IPS-15b (cell line): Measurements from ENCODE around the gene TRUB2.

Experiments used
- H3K27me3 ChIP-seq: one replicate; pipeline ENCODE4 v1.6.1; 2013; ENCODE audit warnings: low read length; ENCODE audit not compliant: control insufficient read depth, insufficient read depth
- H3K36me3 ChIP-seq: one replicate; pipeline ENCODE4 v1.6.1; 2013; ENCODE audit warnings: low read length; ENCODE audit not compliant: control insufficient read depth, insufficient read depth
- H3K4me1 ChIP-seq: one replicate; pipeline ENCODE4 v1.6.1; 2013; ENCODE audit warnings: mild to moderate bottlenecking, low read length; ENCODE audit not compliant: control insufficient read depth, insufficient read depth
- H3K4me3 ChIP-seq: one replicate; pipeline ENCODE4 v1.5.1; 2013; ENCODE audit warnings: low read depth, low read length
- H3K9ac ChIP-seq: one replicate; pipeline ENCODE4 v1.6.1; 2013; ENCODE audit warnings: low read depth, mild to moderate bottlenecking, low read length
- H3K9me3 ChIP-seq: one replicate; pipeline ENCODE4 v1.6.1; 2013; ENCODE audit warnings: mild to moderate bottlenecking, low read length; ENCODE audit not compliant: control insufficient read depth, insufficient read depth

TRUB2 gene

GRCh38 chr9:128316421-128316820 lies 5.8 kb downstream of the TRUB2 start:
- H3K9me3 ChIP-seq: no peaks in the 10 kb centered on the region
- H3K9ac ChIP-seq: no peak overlapping the region
- no peak overlapping the region for H3K4me3 ChIP-seq
- H3K36me3 ChIP-seq: peaks cover 26% of the 10 kb centered on the region
- no peaks in the 10 kb centered on the region for H3K27me3 ChIP-seq
- H3K4me1 ChIP-seq: no peaks in the 10 kb centered on the region

GRCh38 chr9:128314697-128315096 lies 7.5 kb downstream of the TRUB2 start:
- Histone ChIP-seq H3K9ac (no peak overlapping the region), H3K36me3 (peaks cover 38% of the 10 kb centered on the region)

GRCh38 chr9:128310461-128310860 lies 11.8 kb downstream of the TRUB2 start:
- Histone ChIP-seq H3K9me3 (no peaks in the 10 kb centered on the region), H3K4me1 (no peaks in the 10 kb centered on the region), H3K36me3 (peaks cover 34% of the 10 kb centered on the region), H3K4me3 (no peak overlapping the region), H3K9ac (no peak overlapping the region), H3K27me3 (no peaks in the 10 kb centered on the region)

More at GRCh38 chr9:128314697-128315096, 7.5 kb downstream of the TRUB2 start:
- H3K4me3 ChIP-seq: no peak overlapping the region
- no peaks in the 10 kb centered on the region for H3K27me3 ChIP-seq
- no peaks in the 10 kb centered on the region for H3K4me1 ChIP-seq
- H3K9me3 ChIP-seq: no peaks in the 10 kb centered on the region

GRCh38 chr9:128309551-128309950 lies 12.7 kb downstream of the TRUB2 start:
- H3K4me1 ChIP-seq: no peaks in the 10 kb centered on the region
- H3K36me3 ChIP-seq: peaks cover 30% of the 10 kb centered on the region
- no peaks in the 10 kb centered on the region for H3K27me3 ChIP-seq
- no peak overlapping the region for H3K4me3 ChIP-seq
- H3K9ac ChIP-seq: no peak overlapping the region
- no peaks in the 10 kb centered on the region for H3K9me3 ChIP-seq

- Histone ChIP-seq H3K4me1 (no peaks in the 10 kb centered on the region), H3K4me3 (no peak overlapping the region), H3K36me3 (peaks cover 10% of the 10 kb centered on the region), H3K27me3 (no peaks in the 10 kb centered on the region), H3K9me3 (no peaks in the 10 kb centered on the region), H3K9ac (no peak overlapping the region)
Measured at GRCh38 chr9:128304971-128305288, 17.3 kb downstream of the TRUB2 start.

GRCh38 chr9:128304136-128304970 lies 17.9 kb downstream of the TRUB2 start:
- Histone ChIP-seq H3K27me3 (no peaks in the 10 kb centered on the region), H3K9ac (peak overlapping the region; percentile 16), H3K9me3 (no peaks in the 10 kb centered on the region), H3K36me3 (peaks cover 4% of the 10 kb centered on the region), H3K4me3 (no peak overlapping the region), H3K4me1 (no peaks in the 10 kb centered on the region)

- Histone ChIP-seq H3K4me1 (no peaks in the 10 kb centered on the region), H3K36me3 (no peaks in the 10 kb centered on the region), H3K27me3 (no peaks in the 10 kb centered on the region), H3K4me3 (no peak overlapping the region), H3K9ac (no peak overlapping the region), H3K9me3 (no peaks in the 10 kb centered on the region)
Measured at GRCh38 chr9:128298535-128299482, 23.4 kb downstream of the TRUB2 start.

GRCh38 chr9:128297221-128297773 lies 24.9 kb downstream of the TRUB2 start:
- no peaks in the 10 kb centered on the region for H3K27me3 ChIP-seq
- no peaks in the 10 kb centered on the region for H3K4me1 ChIP-seq
- H3K9ac ChIP-seq: no peak overlapping the region
- no peak overlapping the region for H3K4me3 ChIP-seq
- no peaks in the 10 kb centered on the region for H3K9me3 ChIP-seq
- H3K36me3 ChIP-seq: no peaks in the 10 kb centered on the region

GRCh38 chr9:128296340-128297220 lies 25.7 kb downstream of the TRUB2 start:
- no peaks in the 10 kb centered on the region for H3K27me3 ChIP-seq
- H3K4me1 ChIP-seq: no peaks in the 10 kb centered on the region
- no peaks in the 10 kb centered on the region for H3K9me3 ChIP-seq
- no peaks in the 10 kb centered on the region for H3K36me3 ChIP-seq
- H3K4me3 ChIP-seq: no peak overlapping the region
- H3K9ac ChIP-seq: no peak overlapping the region

GRCh38 chr9:128294142-128294541 lies 28.1 kb downstream of the TRUB2 start:
- H3K4me3 ChIP-seq: no peak overlapping the region
- no peaks in the 10 kb centered on the region for H3K27me3 ChIP-seq
- H3K36me3 ChIP-seq: no peaks in the 10 kb centered on the region
- H3K9ac ChIP-seq: no peak overlapping the region
- H3K4me1 ChIP-seq: no peaks in the 10 kb centered on the region
- H3K9me3 ChIP-seq: no peaks in the 10 kb centered on the region

GRCh38 chr9:128293091-128293490 lies 29.2 kb downstream of the TRUB2 start:
- Histone ChIP-seq H3K27me3 (no peaks in the 10 kb centered on the region), H3K4me3 (no peak overlapping the region), H3K36me3 (peaks cover 5% of the 10 kb centered on the region), H3K9ac (no peak overlapping the region), H3K9me3 (no peaks in the 10 kb centered on the region), H3K4me1 (no peaks in the 10 kb centered on the region)
